Measurements from ENCODE around the gene ACOT9. TPM values are rescaled to one million over a fixed set of nuclear protein-coding genes. Genes with fewer than 3 reads are reported as not detected.

The ACOT9 gene
- total RNA-seq, 1 experiment from 2014 or later: 44.5 TPM

DNA sequence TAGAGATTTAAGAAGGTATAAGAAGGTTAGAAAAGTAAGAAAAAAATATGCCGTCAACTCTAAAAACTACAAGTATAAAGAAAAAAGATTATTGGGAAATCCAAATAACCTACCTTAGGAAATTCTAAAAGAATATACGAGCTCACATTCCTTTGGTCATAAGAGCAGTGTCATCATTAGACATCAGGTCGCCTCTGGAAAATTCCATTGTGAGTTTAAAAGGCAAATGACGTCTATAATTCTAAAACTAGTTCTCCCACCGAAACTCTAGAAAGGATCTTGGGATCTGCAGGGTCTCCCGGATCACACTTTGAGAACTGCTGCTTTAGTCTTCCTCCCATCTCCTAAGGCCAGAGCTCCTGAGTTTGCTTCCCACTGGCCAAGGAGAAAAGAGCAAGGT lies 39.4 kb upstream of the ACOT9 start:
- peak overlapping the region; percentile 35 to 49 for H3K4me3 ChIP-seq (ENCODE audit: low read depth in 2 of 2, low read length in 2 of 2)
- CTCF ChIA-PET: interaction anchor here (0.7 kb wide), 2 partner anchors 15 to 119 kb away, joined by 3 to 4 read pairs; no protein-coding TSS in a partner anchor
- no peaks in the 10 kb centered on the region for H3K9me3 ChIP-seq (ENCODE audit: control insufficient read depth, insufficient read depth, low read depth, low read length)
- TF ChIP-seq POLR2AphosphoS5 (IDR thresholded peaks at IDR 0.05; ENCODE audit: low read depth, low read length) (no peak), TCF7L2 (IDR thresholded peaks at IDR 0.05; ENCODE audit: low read depth, low read length) (no peak), SIN3A (IDR thresholded peaks at IDR 0.05; ENCODE audit: borderline replicate concordance, insufficient read depth, low read depth, low read length) (no peak)
- TF ChIP-seq, protein P1, sequence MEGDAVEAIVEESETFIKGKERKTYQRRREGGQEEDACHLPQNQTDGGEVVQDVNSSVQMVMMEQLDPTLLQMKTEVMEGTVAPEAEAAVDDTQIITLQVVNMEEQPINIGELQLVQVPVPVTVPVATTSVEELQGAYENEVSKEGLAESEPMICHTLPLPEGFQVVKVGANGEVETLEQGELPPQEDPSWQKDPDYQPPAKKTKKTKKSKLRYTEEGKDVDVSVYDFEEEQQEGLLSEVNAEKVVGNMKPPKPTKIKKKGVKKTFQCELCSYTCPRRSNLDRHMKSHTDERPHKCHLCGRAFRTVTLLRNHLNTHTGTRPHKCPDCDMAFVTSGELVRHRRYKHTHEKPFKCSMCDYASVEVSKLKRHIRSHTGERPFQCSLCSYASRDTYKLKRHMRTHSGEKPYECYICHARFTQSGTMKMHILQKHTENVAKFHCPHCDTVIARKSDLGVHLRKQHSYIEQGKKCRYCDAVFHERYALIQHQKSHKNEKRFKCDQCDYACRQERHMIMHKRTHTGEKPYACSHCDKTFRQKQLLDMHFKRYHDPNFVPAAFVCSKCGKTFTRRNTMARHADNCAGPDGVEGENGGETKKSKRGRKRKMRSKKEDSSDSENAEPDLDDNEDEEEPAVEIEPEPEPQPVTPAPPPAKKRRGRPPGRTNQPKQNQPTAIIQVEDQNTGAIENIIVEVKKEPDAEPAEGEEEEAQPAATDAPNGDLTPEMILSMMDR (IDR thresholded peaks at IDR 0.05): no peak
- TF ChIP-seq, protein P2, sequence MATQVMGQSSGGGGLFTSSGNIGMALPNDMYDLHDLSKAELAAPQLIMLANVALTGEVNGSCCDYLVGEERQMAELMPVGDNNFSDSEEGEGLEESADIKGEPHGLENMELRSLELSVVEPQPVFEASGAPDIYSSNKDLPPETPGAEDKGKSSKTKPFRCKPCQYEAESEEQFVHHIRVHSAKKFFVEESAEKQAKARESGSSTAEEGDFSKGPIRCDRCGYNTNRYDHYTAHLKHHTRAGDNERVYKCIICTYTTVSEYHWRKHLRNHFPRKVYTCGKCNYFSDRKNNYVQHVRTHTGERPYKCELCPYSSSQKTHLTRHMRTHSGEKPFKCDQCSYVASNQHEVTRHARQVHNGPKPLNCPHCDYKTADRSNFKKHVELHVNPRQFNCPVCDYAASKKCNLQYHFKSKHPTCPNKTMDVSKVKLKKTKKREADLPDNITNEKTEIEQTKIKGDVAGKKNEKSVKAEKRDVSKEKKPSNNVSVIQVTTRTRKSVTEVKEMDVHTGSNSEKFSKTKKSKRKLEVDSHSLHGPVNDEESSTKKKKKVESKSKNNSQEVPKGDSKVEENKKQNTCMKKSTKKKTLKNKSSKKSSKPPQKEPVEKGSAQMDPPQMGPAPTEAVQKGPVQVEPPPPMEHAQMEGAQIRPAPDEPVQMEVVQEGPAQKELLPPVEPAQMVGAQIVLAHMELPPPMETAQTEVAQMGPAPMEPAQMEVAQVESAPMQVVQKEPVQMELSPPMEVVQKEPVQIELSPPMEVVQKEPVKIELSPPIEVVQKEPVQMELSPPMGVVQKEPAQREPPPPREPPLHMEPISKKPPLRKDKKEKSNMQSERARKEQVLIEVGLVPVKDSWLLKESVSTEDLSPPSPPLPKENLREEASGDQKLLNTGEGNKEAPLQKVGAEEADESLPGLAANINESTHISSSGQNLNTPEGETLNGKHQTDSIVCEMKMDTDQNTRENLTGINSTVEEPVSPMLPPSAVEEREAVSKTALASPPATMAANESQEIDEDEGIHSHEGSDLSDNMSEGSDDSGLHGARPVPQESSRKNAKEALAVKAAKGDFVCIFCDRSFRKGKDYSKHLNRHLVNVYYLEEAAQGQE (IDR thresholded peaks at IDR 0.05; ENCODE audit: insufficient read depth in 1 of 2, low read depth in 2 of 2, low read length in 1 of 2): no peak
- H3K27ac ChIP-seq (ENCODE audit: low read length): peak overlapping the region; percentile 87
- in situ Hi-C loops (cut with HindIII; ENCODE audit: low pct_unique_long_range_greater_than_20kb, low sequenced_read_pairs) (no loop called here), intact Hi-C loops (cut with micrococcal nuclease; ENCODE audit: unreplicated experiment) (no loop called here)
- H3K36me3 ChIP-seq (ENCODE audit: control insufficient read depth, insufficient read depth, low read length): peaks cover 3% of the 10 kb centered on the region; the same call in 1 of the 2 replicates
- DNase-seq (ENCODE audit: low read depth, low spot score) (no peak), ATAC-seq (no peak)
- POLR2A ChIA-PET: interaction anchor here (0.5 to 1.8 kb wide), 5 partner anchors 14 to 119 kb away, joined by 3 to 15 read pairs (median 6); no protein-coding TSS in a partner anchor
- H3K4me1 ChIP-seq (ENCODE audit: control insufficient read depth, insufficient read depth, low read length): no peaks in the 10 kb centered on the region
- BruUV-seq (replicated peaks): TSS peak; percentile 93
- no peaks in the 10 kb centered on the region for H3K27me3 ChIP-seq (ENCODE audit: control insufficient read depth, insufficient read depth, low read length)

DNA sequence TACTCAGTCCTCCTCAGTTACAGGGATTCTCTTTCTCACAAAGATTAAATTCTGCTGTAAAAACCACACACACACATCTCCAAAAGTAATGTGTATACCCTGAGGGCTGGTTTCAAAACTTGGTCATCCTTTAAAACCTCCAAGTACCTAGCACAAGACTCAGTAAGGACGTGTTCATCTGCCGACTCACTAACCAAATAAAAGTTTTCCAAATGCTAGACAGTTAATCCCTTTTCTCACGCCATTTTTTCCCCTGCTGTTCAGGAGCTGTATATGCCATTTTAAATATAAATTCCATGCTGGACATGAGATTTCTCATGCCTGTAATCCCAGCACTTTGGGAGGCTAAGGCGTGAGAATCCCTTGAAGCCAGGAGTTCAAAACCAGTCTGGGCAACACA lies 35.9 kb upstream of the ACOT9 start:
- Histone ChIP-seq H3K27ac (ENCODE audit: low read length) (peak overlapping the region; percentile 59), H3K27me3 (ENCODE audit: control insufficient read depth, insufficient read depth, low read length) (no peaks in the 10 kb centered on the region), H3K4me3 (ENCODE audit: low read depth in 2 of 2, low read length in 2 of 2) (no peak overlapping the region), H3K36me3 (ENCODE audit: control insufficient read depth, insufficient read depth, low read length) (no peaks in the 10 kb centered on the region), H3K9me3 (ENCODE audit: control insufficient read depth, insufficient read depth, low read depth, low read length) (no peaks in the 10 kb centered on the region), H3K4me1 (ENCODE audit: control insufficient read depth, insufficient read depth, low read length) (no peaks in the 10 kb centered on the region)
- no TSS peak for BruUV-seq (replicated peaks)
- ChIA-PET CTCF (interaction anchor here (0.6 kb wide), 2 partner anchors 119 to 258 kb away, joined by 4 to 6 read pairs; no protein-coding TSS in a partner anchor), POLR2A (interaction anchor here (0.6 kb wide), 1 partner anchor 285 kb away, joined by 5 read pairs; no protein-coding TSS in a partner anchor)
- TF ChIP-seq, protein P1 (IDR thresholded peaks at IDR 0.05): peak; percentile 29; the same call in 1 of the 2 replicates
- no peak for TF ChIP-seq POLR2AphosphoS5 (IDR thresholded peaks at IDR 0.05; ENCODE audit: low read depth, low read length)
- no peak for TF ChIP-seq TCF7L2 (IDR thresholded peaks at IDR 0.05; ENCODE audit: low read depth, low read length)
- no peak for TF ChIP-seq SIN3A (IDR thresholded peaks at IDR 0.05; ENCODE audit: borderline replicate concordance, insufficient read depth, low read depth, low read length)
- TF ChIP-seq, protein P2 (IDR thresholded peaks at IDR 0.05; ENCODE audit: insufficient read depth in 1 of 2, low read depth in 2 of 2, low read length in 1 of 2): no peak
- DNase-seq (ENCODE audit: low read depth, low spot score) (no peak), ATAC-seq (peak; percentile 32; the same call in 1 of the 2 replicates)
- in situ Hi-C loops (cut with HindIII; ENCODE audit: low pct_unique_long_range_greater_than_20kb, low sequenced_read_pairs) (no loop called here), intact Hi-C loops (cut with micrococcal nuclease; ENCODE audit: unreplicated experiment) (no loop called here)
